OCI-LY7 (cell line): ENCODE measurements around the gene UBE2J2. TPM values are rescaled to one million over a fixed set of nuclear protein-coding genes. Genes with fewer than 3 reads are reported as not detected.

Experiments
- BruUV-seq: library from RNA; stranded (reverse); fragments of 400-500 nt; replicated peaks from 2 replicates; lab custom pipeline; 2021; lab: Mats Ljungman, UMichigan
- CTCF ChIA-PET: fragments of 300-600 bp; sonication (Branson Sonifier 250); formaldehyde crosslinking; loops from one replicate; lab custom pipeline; 2022; ENCODE audit warnings: antibody characterized with exemption; ENCODE audit not compliant: unreplicated experiment; lab: Charles Lee
- POLR2A ChIA-PET: fragments of 300-600 bp; sonication (Branson Sonifier 250); formaldehyde crosslinking; loops from one replicate; lab custom pipeline; 2022; ENCODE audit warnings: antibody characterized with exemption; lab: Charles Lee
- DNase-seq: peaks from one replicate; pipeline ENCODE4 v3.0.0-alpha.2; 2015; ENCODE audit warnings: low spot score
- H2AFZ ChIP-seq: fragments of 200-600 bp; sonication (generic), shearing (Covaris generic); 2 replicates; pipeline ENCODE4 v1.6.1; 2014; ENCODE audit warnings: mild to moderate bottlenecking, antibody characterized with exemption, low read length, moderate library complexity
- H3K27ac ChIP-seq: fragments of 200-600 bp; sonication (generic); 2 replicates; pipeline ENCODE4 v1.5.1; 2014; ENCODE audit warnings: mixed run types, low read depth, mild to moderate bottlenecking, moderate library complexity, low read length, inconsistent platforms; ENCODE audit not compliant: poor library complexity, severe bottlenecking
- H3K36me3 ChIP-seq: fragments of 200-600 bp; sonication (generic); 2 replicates; pipeline ENCODE4 v1.6.1; 2014; ENCODE audit warnings: mild to moderate bottlenecking, antibody characterized with exemption, low read length, moderate library complexity, mixed read lengths; ENCODE audit not compliant: insufficient read depth
- H3K4me1 ChIP-seq: fragments of 200-600 bp; sonication (generic); 2 replicates; pipeline ENCODE4 v1.5.1; 2014; ENCODE audit warnings: mild to moderate bottlenecking, low read length; ENCODE audit not compliant: insufficient read depth, poor library complexity, severe bottlenecking
- H3K4me2 ChIP-seq: fragments of 200-600 bp; sonication (generic); 2 replicates; pipeline ENCODE4 v1.6.1; 2014; ENCODE audit warnings: mild to moderate bottlenecking, low read length
- H3K4me3 ChIP-seq: fragments of 200-600 bp; sonication (generic); 2 replicates; pipeline ENCODE4 v1.5.1; 2014; ENCODE audit warnings: mild to moderate bottlenecking, low read depth, low read length; ENCODE audit not compliant: poor library complexity, severe bottlenecking
- H3K79me2 ChIP-seq: fragments of 200-600 bp; sonication (generic); 2 replicates; pipeline ENCODE4 v1.6.1; 2016; ENCODE audit warnings: low read depth, mild to moderate bottlenecking, low read length, moderate library complexity, mixed read lengths; ENCODE audit not compliant: insufficient read depth
- H3K9me2 ChIP-seq: fragments of 200-600 bp; sonication (generic); 2 replicates; pipeline ENCODE4 v1.6.1; 2016; ENCODE audit warnings: mild to moderate bottlenecking, low read length, mixed read lengths; ENCODE audit not compliant: insufficient read depth
- H3K9me3 ChIP-seq: fragments of 200-600 bp; sonication (generic); 2 replicates; pipeline ENCODE4 v1.6.1; 2014; ENCODE audit warnings: mild to moderate bottlenecking, mixed run types, low read length, mixed read lengths
- H4K20me1 ChIP-seq: fragments of 200-600 bp; sonication (generic); 2 replicates; pipeline ENCODE4 v1.6.1; 2014; ENCODE audit warnings: mild to moderate bottlenecking, antibody characterized with exemption, low read length, moderate library complexity, mixed read lengths; ENCODE audit not compliant: insufficient read depth
- EZH2phosphoT487 ChIP-seq: fragments of 200-600 bp; sonication (generic); IDR thresholded peaks from 2 replicates; pipeline ENCODE4 v1.6.1; 2018; ENCODE audit warnings: low read depth, borderline replicate concordance, mild to moderate bottlenecking, mixed run types, antibody characterized with exemption, low read length, moderate library complexity, mixed read lengths
- intact Hi-C: fragments of 100-400 bp; cut with micrococcal nuclease; formaldehyde crosslinking; loops from one replicate; pipeline ENCODE4 v1.10.0; 2022; ENCODE audit not compliant: unreplicated experiment
- total RNA-seq, 2 experiments: library from RNA; depleted of rRNA in 1 of 2; stranded (reverse); fragments of >200 nt in 1 of 2; shearing (Covaris generic) in 1 of 2; gene quantifications; 2 replicates each; pipeline ENCODE4 v1.2.3, GENCODE V29; 2014 to 2022
- TF ChIP-seq, protein P1 (sequence below): fragments of 200-600 bp; sonication (generic); conservative IDR thresholded peaks from 2 replicates; pipeline ENCODE4 v1.5.1; 2014; ENCODE audit warnings: mild to moderate bottlenecking, antibody characterized with exemption, low read length, moderate library complexity, mixed read lengths

Gene UBE2J2
- total RNA-seq, 2 experiments from 2014 or later = 69.2 to 88.7 TPM

DNA sequence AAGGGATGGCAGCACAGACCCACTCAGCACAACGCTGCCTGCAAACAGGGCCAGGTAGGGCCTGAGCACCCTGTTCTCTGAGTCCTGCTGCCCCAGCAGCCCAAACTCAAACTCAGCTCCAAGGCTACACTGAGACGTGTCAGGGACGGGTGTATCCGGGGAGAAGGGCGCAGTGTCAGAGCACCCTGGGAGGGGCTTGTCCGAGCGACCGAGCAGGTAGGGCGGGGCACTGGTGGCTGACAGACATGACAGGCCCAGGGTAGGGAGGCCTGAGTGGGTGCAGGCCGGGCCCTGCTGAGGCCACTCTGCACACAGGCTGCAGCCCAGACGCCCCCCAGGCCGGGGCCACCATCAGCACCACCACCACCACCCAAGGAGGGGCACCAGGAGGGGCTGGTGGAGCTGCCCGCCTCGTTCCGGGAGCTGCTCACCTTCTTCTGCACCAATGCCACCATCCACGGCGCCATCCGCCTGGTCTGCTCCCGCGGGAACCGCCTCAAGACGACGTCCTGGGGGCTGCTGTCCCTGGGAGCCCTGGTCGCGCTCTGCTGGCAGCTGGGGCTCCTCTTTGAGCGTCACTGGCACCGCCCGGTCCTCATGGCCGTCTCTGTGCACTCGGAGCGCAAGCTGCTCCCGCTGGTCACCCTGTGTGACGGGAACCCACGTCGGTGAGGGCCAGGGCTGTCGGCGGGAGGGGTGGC is 12.1 kb upstream of the UBE2J2 start:
- no TSS peak for BruUV-seq
- intact Hi-C loops = no loop called here
- POLR2A ChIA-PET = no interaction called here
- Histone ChIP-seq H3K9me2 (no peaks in the 10 kb centered on the region), H2AFZ (no peak overlapping the region), H3K4me2 (no peak overlapping the region), H3K9me3 (no peaks in the 10 kb centered on the region), H3K27ac (no peak overlapping the region), H4K20me1 (no peaks in the 10 kb centered on the region), H3K4me1 (no peaks in the 10 kb centered on the region), H3K36me3 (no peaks in the 10 kb centered on the region), H3K4me3 (no peak overlapping the region), H3K79me2 (no peaks in the 10 kb centered on the region)
- CTCF ChIA-PET = no interaction called here
- no peak for TF ChIP-seq EZH2phosphoT487
- TF ChIP-seq, protein P1, sequence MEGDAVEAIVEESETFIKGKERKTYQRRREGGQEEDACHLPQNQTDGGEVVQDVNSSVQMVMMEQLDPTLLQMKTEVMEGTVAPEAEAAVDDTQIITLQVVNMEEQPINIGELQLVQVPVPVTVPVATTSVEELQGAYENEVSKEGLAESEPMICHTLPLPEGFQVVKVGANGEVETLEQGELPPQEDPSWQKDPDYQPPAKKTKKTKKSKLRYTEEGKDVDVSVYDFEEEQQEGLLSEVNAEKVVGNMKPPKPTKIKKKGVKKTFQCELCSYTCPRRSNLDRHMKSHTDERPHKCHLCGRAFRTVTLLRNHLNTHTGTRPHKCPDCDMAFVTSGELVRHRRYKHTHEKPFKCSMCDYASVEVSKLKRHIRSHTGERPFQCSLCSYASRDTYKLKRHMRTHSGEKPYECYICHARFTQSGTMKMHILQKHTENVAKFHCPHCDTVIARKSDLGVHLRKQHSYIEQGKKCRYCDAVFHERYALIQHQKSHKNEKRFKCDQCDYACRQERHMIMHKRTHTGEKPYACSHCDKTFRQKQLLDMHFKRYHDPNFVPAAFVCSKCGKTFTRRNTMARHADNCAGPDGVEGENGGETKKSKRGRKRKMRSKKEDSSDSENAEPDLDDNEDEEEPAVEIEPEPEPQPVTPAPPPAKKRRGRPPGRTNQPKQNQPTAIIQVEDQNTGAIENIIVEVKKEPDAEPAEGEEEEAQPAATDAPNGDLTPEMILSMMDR = no peak
- DNase-seq = no peak

DNA sequence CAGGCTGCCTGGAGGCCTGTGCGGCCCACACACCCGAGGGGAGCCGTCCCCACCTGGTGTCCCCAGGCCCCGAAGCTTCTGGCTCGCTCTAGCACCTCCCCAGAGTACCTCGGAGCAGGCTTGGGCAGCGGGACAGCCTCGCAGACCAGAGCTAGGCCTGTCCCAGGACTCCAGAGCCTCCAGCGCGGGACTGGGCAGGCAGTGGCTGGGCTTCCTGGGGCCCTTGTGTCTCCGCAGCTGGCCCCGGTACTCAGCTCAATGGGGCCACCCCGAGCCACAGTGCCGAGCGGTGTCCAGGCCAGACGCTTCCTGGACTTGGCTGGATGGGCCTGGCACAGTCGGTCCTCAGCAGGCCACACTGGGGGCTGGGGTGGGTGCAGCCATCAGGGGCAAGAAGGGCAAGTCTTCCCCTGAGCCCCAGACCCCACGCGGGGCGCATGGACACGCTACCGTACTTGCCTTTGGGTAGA is 11.5 kb upstream of the UBE2J2 start:
- intact Hi-C loops = no loop called here
- no TSS peak for BruUV-seq

More for the DNA sequence above, 11.5 kb upstream of the UBE2J2 start:
- no peaks in the 10 kb centered on the region for H3K79me2 ChIP-seq
- DNase-seq = no peak
- TF ChIP-seq, protein P1 = no peak
- no peak for TF ChIP-seq EZH2phosphoT487
- H3K9me2 ChIP-seq = no peaks in the 10 kb centered on the region
- H3K9me3 ChIP-seq = no peaks in the 10 kb centered on the region
- H3K4me3 ChIP-seq = no peak overlapping the region
- CTCF ChIA-PET = no interaction called here
- no peak overlapping the region for H2AFZ ChIP-seq
- no peaks in the 10 kb centered on the region for H4K20me1 ChIP-seq
- no peak overlapping the region for H3K27ac ChIP-seq
- H3K4me2 ChIP-seq = no peak overlapping the region
- POLR2A ChIA-PET = no interaction called here
- no peaks in the 10 kb centered on the region for H3K4me1 ChIP-seq
- no peaks in the 10 kb centered on the region for H3K36me3 ChIP-seq
